ENCODE results near the gene DACT2. TPM values are rescaled to one million over a fixed set of nuclear protein-coding genes. Genes with fewer than 3 reads are reported as not detected.

The DACT2 gene
- total and polyA plus RNA-seq, 2 of the 8 experiments (the other 6 are each of a cell fraction or from before 2014, with no cell fraction given): 2.9 to 3.1 TPM

DNA sequence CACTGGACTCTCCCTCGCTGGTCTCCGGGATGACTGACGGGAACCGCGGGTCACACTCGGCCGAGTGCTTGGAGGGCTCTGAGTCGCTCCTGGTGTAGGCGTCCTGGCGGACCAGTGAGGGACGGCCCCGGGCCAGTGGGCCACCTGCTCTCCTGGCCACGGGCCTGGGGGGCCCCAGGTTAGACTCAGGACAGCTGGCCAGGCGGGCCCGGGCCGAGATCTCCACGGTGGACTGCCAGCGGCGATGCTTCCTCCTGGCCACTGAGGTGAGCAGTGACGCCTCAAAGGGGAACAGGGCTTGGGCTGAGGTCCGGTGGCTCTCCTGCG is 11.9 kb downstream of the DACT2 start:
- POLR2A ChIA-PET (ENCODE audit: partially characterized antibody): no interaction called here
- Histone ChIP-seq H3K79me2 (ENCODE audit: control insufficient read depth in 1 of 2, insufficient read depth in 2 of 2, low read length in 2 of 2) (no peaks in the 10 kb centered on the region), H3K14ac (ENCODE audit: insufficient read length) (no peak overlapping the region), H4K8ac (ENCODE audit: extremely low read depth, insufficient read depth, low read length) (no peak overlapping the region; the same call in 1 of the 2 replicates), H2BK15ac (ENCODE audit: low read length) (no peak overlapping the region), H3K9ac (replicated peaks in 1 of 4; ENCODE audit: extremely low read depth in 1 of 4, low read depth in 3 of 4, low read length in 3 of 4) (no peak overlapping the region), H3K4me3 (ENCODE audit: extremely low read depth in 1 of 4, insufficient read depth in 2 of 4, low read depth in 3 of 4, low read length in 4 of 4) (no peak overlapping the region), H3K18ac (ENCODE audit: extremely low read depth, low read length) (no peak overlapping the region), H2BK5ac (ENCODE audit: low read depth, low read length) (no peak overlapping the region), H3K4me2 (ENCODE audit: insufficient read depth in 1 of 2, low read depth in 2 of 2, low read length in 2 of 2) (no peak overlapping the region), H2AK5ac (ENCODE audit: low read depth, low read length) (no peak overlapping the region), H4K5ac (ENCODE audit: insufficient read length, low read depth, low read length) (no peak overlapping the region), H2BK20ac (ENCODE audit: low read length) (no peak overlapping the region), H3K27me3 (replicated peaks in 1 of 4; ENCODE audit: control insufficient read depth in 3 of 4, extremely low read depth in 1 of 4, insufficient read depth in 3 of 4, low read length in 3 of 4) (peaks cover 0 to 6% (median 0%) of the 10 kb centered on the region in 4 experiments; a peak in 2 of 7 replicates), H3K27ac (ENCODE audit: low read depth, low read length) (no peak overlapping the region), H3K23ac (ENCODE audit: insufficient read length) (no peak overlapping the region), H2AFZ (ENCODE audit: low read length) (no peak overlapping the region), H2BK120ac (replicated peaks; ENCODE audit: low read depth, low read length) (no peak overlapping the region), H3K4ac (replicated peaks; ENCODE audit: insufficient read length, low read depth, low read length) (no peak overlapping the region), H4K20me1 (replicated peaks in 1 of 2; ENCODE audit: control insufficient read depth in 1 of 2, insufficient read depth in 2 of 2, low read length in 2 of 2) (peaks cover 0 to 1% of the 10 kb centered on the region in 2 experiments), H3K56ac (replicated peaks; ENCODE audit: insufficient read length, low read depth, low read length) (no peak overlapping the region), H3K23me2 (ENCODE audit: low read depth, low read length) (peaks cover 4% of the 10 kb centered on the region; the same call in 1 of the 2 replicates), H3K4me1 (replicated peaks in 1 of 4; ENCODE audit: control insufficient read depth in 3 of 4, insufficient read depth in 4 of 4, low read length in 3 of 4) (peaks cover 0 to under 1% (median 0%) of the 10 kb centered on the region in 4 experiments; a peak in 3 of 7 replicates), H3K79me1 (ENCODE audit: low read depth, low read length) (no peaks in the 10 kb centered on the region), H2BK12ac (ENCODE audit: low read depth, low read length) (no peak overlapping the region), H3K36me3 (ENCODE audit: control insufficient read depth in 2 of 4, insufficient read depth in 4 of 4, low read length in 3 of 4) (peaks cover 0 to 8% (median 0%) of the 10 kb centered on the region in 4 experiments; a peak in 2 of 8 replicates), H3K9me3 (ENCODE audit: insufficient read depth in 2 of 2, low read depth in 1 of 2, low read length in 1 of 2) (no peaks in the 10 kb centered on the region), H4K91ac (replicated peaks; ENCODE audit: insufficient read length, low read length) (no peak overlapping the region)
- FAIRE-seq: no peak
- CTCF ChIA-PET (ENCODE audit: partially characterized antibody): interaction anchor here (0.7 to 1.3 kb wide), 2 partner anchors 14 to 25 kb away, joined by 3 to 4 read pairs; no protein-coding TSS in a partner anchor
- TF ChIP-seq KDM4A (IDR thresholded peaks at IDR 0.05; ENCODE audit: low read depth, low read length, severe bottlenecking): no peak
- TF ChIP-seq FOSL1 (IDR thresholded peaks at IDR 0.05; ENCODE audit: insufficient read depth, low read depth, low read length): no peak
- no peak for TF ChIP-seq JUN (IDR thresholded peaks at IDR 0.05; ENCODE audit: low read depth, low read length)
- no peak for TF ChIP-seq SIRT6 (IDR thresholded peaks at IDR 0.05; ENCODE audit: low read length)
- TF ChIP-seq, protein P1, sequence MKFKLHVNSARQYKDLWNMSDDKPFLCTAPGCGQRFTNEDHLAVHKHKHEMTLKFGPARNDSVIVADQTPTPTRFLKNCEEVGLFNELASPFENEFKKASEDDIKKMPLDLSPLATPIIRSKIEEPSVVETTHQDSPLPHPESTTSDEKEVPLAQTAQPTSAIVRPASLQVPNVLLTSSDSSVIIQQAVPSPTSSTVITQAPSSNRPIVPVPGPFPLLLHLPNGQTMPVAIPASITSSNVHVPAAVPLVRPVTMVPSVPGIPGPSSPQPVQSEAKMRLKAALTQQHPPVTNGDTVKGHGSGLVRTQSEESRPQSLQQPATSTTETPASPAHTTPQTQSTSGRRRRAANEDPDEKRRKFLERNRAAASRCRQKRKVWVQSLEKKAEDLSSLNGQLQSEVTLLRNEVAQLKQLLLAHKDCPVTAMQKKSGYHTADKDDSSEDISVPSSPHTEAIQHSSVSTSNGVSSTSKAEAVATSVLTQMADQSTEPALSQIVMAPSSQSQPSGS (IDR thresholded peaks at IDR 0.05; ENCODE audit: low read length): no peak
- no peak for TF ChIP-seq SUZ12 (IDR thresholded peaks at IDR 0.05; ENCODE audit: low read length)
- TF ChIP-seq EGR1 (IDR thresholded peaks at IDR 0.05; ENCODE audit: borderline replicate concordance, low read depth, low read length): no peak
- no peak for TF ChIP-seq BRCA1 (IDR thresholded peaks at IDR 0.05; ENCODE audit: low read depth, low read length)
- no peak for TF ChIP-seq POU5F1 (IDR thresholded peaks at IDR 0.05; ENCODE audit: low read depth, low read length)
- TF ChIP-seq JUND (IDR thresholded peaks at IDR 0.05; ENCODE audit: low read length): no peak
- TF ChIP-seq GABPA (IDR thresholded peaks at IDR 0.05; ENCODE audit: borderline replicate concordance, insufficient read depth, low read length): no peak
- TF ChIP-seq, protein P2, sequence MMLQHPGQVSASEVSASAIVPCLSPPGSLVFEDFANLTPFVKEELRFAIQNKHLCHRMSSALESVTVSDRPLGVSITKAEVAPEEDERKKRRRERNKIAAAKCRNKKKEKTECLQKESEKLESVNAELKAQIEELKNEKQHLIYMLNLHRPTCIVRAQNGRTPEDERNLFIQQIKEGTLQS (IDR thresholded peaks at IDR 0.05; ENCODE audit: insufficient read depth, low read depth, low read length): no peak
- WGBS, 2 experiments (ENCODE audit: extremely low coverage in 1 of 2, insufficient coverage in 1 of 2, insufficient read length in 1 of 2, insufficient replicate concordance in 2 of 2, low coverage in 1 of 2, low lambda C conversion rate in 2 of 2, missing lambda C conversion rate in 1 of 2): 93% methylated on average over 21 of the region's 22 CpGs; no CpG with 5 or more reads in 1 of the 2 experiments
- DNase-seq (ENCODE audit: low read depth in 1 of 2, low spot score in 2 of 2): no peak
